ENCODE measurements around the gene SMARCD3. TPM values are rescaled to one million over a fixed set of nuclear protein-coding genes. Genes with fewer than 3 reads are reported as not detected.

SMARCD3 gene
- total and polyA plus RNA-seq, 2 of the 4 experiments (the other 2 are of a cell fraction), result 37.5 to 48.5 TPM

DNA sequence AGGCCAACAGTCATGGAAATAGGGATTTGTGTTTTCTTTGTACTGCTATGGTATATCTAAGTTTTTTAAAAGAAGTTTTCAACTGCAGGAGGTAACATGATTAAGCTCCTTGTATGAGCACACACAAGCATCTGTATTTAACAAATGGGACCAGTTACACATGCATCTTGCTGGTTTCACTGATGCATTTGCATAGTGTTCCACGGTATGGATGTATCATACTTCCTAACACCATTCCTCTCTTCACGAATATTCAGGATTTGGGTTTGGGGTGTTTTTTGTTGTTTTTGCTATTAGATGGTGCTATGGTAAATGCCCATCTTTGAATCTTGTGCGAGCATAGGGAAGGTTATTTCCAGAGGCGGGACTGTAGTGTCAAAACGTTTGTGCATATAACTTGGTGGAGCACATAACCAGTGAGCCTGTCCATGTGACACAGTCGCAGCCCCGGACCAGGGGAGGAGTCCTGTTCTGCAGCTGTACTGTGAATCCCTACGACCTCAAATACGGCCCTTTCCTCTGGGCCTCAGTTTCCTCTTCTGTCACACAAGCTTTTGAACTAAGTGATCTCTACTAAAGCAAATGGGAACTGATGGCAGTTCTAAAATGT, 40.1 kb downstream of the SMARCD3 start:
- Histone ChIP-seq H2BK20ac (ENCODE audit: low read depth, low read length) (no peak overlapping the region), H3K4ac (ENCODE audit: low read depth, low read length) (no peak overlapping the region), H3K27me3 (ENCODE audit: control insufficient read depth, insufficient read depth, low read length) (peaks cover 47% of the 10 kb centered on the region), H3K9ac (ENCODE audit: low read depth, low read length) (no peak overlapping the region), H2AK5ac (ENCODE audit: low read depth, low read length) (no peak overlapping the region), H3K36me3 (ENCODE audit: control insufficient read depth, insufficient read depth, low read length) (peaks cover 11% of the 10 kb centered on the region), H4K5ac (ENCODE audit: low read depth, low read length) (no peak overlapping the region), H4K91ac (ENCODE audit: insufficient read depth, low read depth, low read length) (no peak overlapping the region), H3K9me1 (ENCODE audit: insufficient read depth, low read length) (no peaks in the 10 kb centered on the region; the same call in 1 of the 2 replicates), H3K18ac (ENCODE audit: low read depth, low read length) (no peak overlapping the region), H3K27ac (ENCODE audit: insufficient read depth, low read length) (no peak overlapping the region), H3K9me3 (ENCODE audit: control insufficient read depth, insufficient read depth, low read length) (no peaks in the 10 kb centered on the region), H4K20me1 (ENCODE audit: insufficient read depth, low read length) (no peaks in the 10 kb centered on the region), H2BK120ac (ENCODE audit: low read depth, low read length) (no peak overlapping the region), H3K4me3 (ENCODE audit: insufficient read depth, low read depth, low read length) (no peak overlapping the region), H3K4me1 (ENCODE audit: control insufficient read depth, insufficient read depth, low read length) (no peaks in the 10 kb centered on the region), H3K79me1 (ENCODE audit: low read depth in 1 of 2, low read length in 2 of 2) (no peaks in the 10 kb centered on the region), H3K23ac (ENCODE audit: low read depth, low read length) (no peak overlapping the region), H2AK9ac (replicated peaks; ENCODE audit: low read depth, low read length, poor library complexity) (no peak overlapping the region), H3K4me2 (ENCODE audit: low read depth, low read length) (no peak overlapping the region), H2AFZ (replicated peaks; ENCODE audit: low read length, poor library complexity) (no peak overlapping the region), H3K14ac (replicated peaks; ENCODE audit: low read depth, low read length) (no peak overlapping the region), H2BK5ac (ENCODE audit: low read depth, low read length, poor library complexity, severe bottlenecking) (no peak overlapping the region), H4K8ac (ENCODE audit: low read depth in 2 of 2, low read length in 2 of 2) (no peak overlapping the region), H2BK15ac (ENCODE audit: low read depth, low read length) (no peak overlapping the region), H3K56ac (ENCODE audit: extremely low read depth, insufficient read depth, low read length) (no peak overlapping the region)
- CTCF ChIA-PET, result no interaction called here
- WGBS, 2 experiments (ENCODE audit: extremely low coverage in 2 of 2, insufficient read length in 1 of 2), result no CpG with 5 or more reads among the region's 9 CpGs
- ATAC-seq (ENCODE audit: low read depth) (no peak), DNase-seq (no peak)
- TF ChIP-seq RCOR1 (IDR thresholded peaks at IDR 0.05; ENCODE audit: insufficient replicate concordance, low read length) (no peak), FOS (IDR thresholded peaks at IDR 0.05; ENCODE audit: low read depth, low read length) (no peak)
- intact Hi-C loops (cut with micrococcal nuclease) (no loop called here), dilution Hi-C loops (cut with HindIII; ENCODE audit: low sequenced_read_pairs, unreplicated experiment) (no loop called here), in situ Hi-C loops (cut with MboI; ENCODE audit: low sequenced_read_pairs) (no loop called here)
- POLR2A ChIA-PET (ENCODE audit: unreplicated experiment), result no interaction called here
- BruUV-seq (replicated peaks), result no TSS peak
